GM19025 (cell line): Measurements from ENCODE around the gene ANAPC1.
A peak's percentile ranks its signal among the peaks of the same experiment; 100 is the strongest.
"Not testable (repeated sequence)": the region's sequence is repeated elsewhere in the genome, so short reads cannot be mapped to it uniquely, and the experiment has no call there.

Experiments used
- ATAC-seq: cut with Tn5 transposase; IDR thresholded peaks from one replicate; pipeline ENCODE4 v1.9.1; 2021; ENCODE audit warnings: mild to moderate bottlenecking, low read depth, moderate library complexity; ENCODE audit not compliant: unreplicated experiment

Gene ANAPC1

GRCh38 chr2:111905990-111906735, 22.2 kb upstream of the ANAPC1 start:
- ATAC-seq, result peak; percentile 49

- ATAC-seq, result not testable (repeated sequence)
These were observed 21.5 kb upstream of the ANAPC1 start for GRCh38 chr2:111905475-111905869.

GRCh38 chr2:111904726-111905474, 20.9 kb upstream of the ANAPC1 start:
- no peak for ATAC-seq

- ATAC-seq, result no peak
These were observed 20.0 kb upstream of the ANAPC1 start for GRCh38 chr2:111903930-111904439.

- no peak for ATAC-seq
These were observed 19.5 kb upstream of the ANAPC1 start for GRCh38 chr2:111903516-111903915.

- ATAC-seq, result no peak
These were observed 16.9 kb upstream of the ANAPC1 start for GRCh38 chr2:111900859-111901258.

- no peak for ATAC-seq
These were observed 14.9 kb upstream of the ANAPC1 start for GRCh38 chr2:111898703-111899514.

GRCh38 chr2:111897924-111898702, 14.1 kb upstream of the ANAPC1 start, which contains the start of gene MERTK:
Gene MERTK (plus strand): TSS chr2:111898607. CDS start chr2:111898736, 129 bp downstream.
- ATAC-seq, result no peak

- ATAC-seq, result no peak
These were observed 13.6 kb upstream of the ANAPC1 start for GRCh38 chr2:111897630-111897923.

GRCh38 chr2:111896576-111896975, 12.6 kb upstream of the ANAPC1 start:
- no peak for ATAC-seq

GRCh38 chr2:111896024-111896423, 12.0 kb upstream of the ANAPC1 start:
- ATAC-seq, result no peak

- no peak for ATAC-seq
These were observed 585 bp upstream of the ANAPC1 start for GRCh38 chr2:111884592-111884964.

- ATAC-seq, result not testable (repeated sequence)
These were observed 11.2 kb downstream of the ANAPC1 start for GRCh38 chr2:111872806-111873205.

- ATAC-seq, result not testable (repeated sequence)
These were observed 18.9 kb downstream of the ANAPC1 start for GRCh38 chr2:111865124-111865523.

GRCh38 chr2:111860005-111860404, 24.0 kb downstream of the ANAPC1 start:
- ATAC-seq, result not testable (repeated sequence)

GRCh38 chr2:111852544-111852943, 31.4 kb downstream of the ANAPC1 start:
- ATAC-seq, result not testable (repeated sequence)

- ATAC-seq, result not testable (repeated sequence)
These were observed 33.3 kb downstream of the ANAPC1 start for GRCh38 chr2:111850646-111851045.

- not testable (repeated sequence) for ATAC-seq
These were observed 44.2 kb downstream of the ANAPC1 start for GRCh38 chr2:111839625-111840282.

GRCh38 chr2:111838992-111839391, 45.0 kb downstream of the ANAPC1 start:
- not testable (repeated sequence) for ATAC-seq

GRCh38 chr2:111834221-111834620, 49.8 kb downstream of the ANAPC1 start:
- not testable (repeated sequence) for ATAC-seq
